Suprapubic skin (tissue), 4 donors: ENCODE data around the gene UNC93B1.

Experiments used
- CTCF ChIP-seq, 2 donors: fragments of 200-600 bp in 1 of 2; fragments of 450-650 bp in 1 of 2; sonication (generic) in 1 of 2; IDR thresholded peaks; one replicate each; pipeline ENCODE4 v1.5.1; 2016 to 2019; ENCODE audit warnings: antibody characterized with exemption in 2 of 2, mild to moderate bottlenecking in 1 of 2, moderate library complexity in 1 of 2
- EP300 ChIP-seq: sonication (generic); formaldehyde crosslinking; IDR thresholded peaks from one replicate; pipeline ENCODE4 v1.6.1; 2017; ENCODE audit warnings: antibody characterized with exemption
- POLR2A ChIP-seq, 2 donors: fragments of 450-650 bp; IDR thresholded peaks; one replicate each; pipeline ENCODE4 v1.6.1; 2017; ENCODE audit warnings: antibody characterized with exemption in 2 of 2, mild to moderate bottlenecking in 2 of 2, moderate library complexity in 2 of 2
- POLR2AphosphoS5 ChIP-seq, 3 donors: sonication (generic); formaldehyde crosslinking; IDR thresholded peaks; one replicate each; pipeline ENCODE4 v1.6.1; 2017; ENCODE audit warnings: antibody characterized with exemption in 3 of 3

DNA sequence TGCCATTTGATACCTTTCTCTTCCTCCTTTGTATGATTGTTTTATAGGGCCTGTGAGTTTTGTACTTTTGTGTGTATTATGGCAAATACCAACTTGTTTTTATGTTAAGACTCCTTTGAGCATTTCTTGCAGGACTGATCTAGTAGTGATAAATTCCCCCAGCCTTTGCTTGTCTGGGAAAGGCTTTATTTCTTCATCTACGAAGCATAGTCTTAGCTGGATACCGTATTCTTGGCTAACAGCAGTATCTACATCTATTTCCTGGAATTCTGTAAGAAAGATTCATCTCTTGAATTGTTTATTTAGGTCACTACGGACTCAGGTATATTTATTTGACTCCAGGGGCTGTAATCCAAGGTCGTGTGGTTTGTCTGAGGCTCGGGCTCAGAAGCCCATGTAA is 20.6 kb upstream of the UNC93B1 start:
- TF ChIP-seq CTCF (IDR thresholded peaks at IDR 0.05): no peak
- TF ChIP-seq POLR2A (IDR thresholded peaks at IDR 0.05): no peak
- no peak for TF ChIP-seq EP300
- TF ChIP-seq POLR2AphosphoS5 (IDR thresholded peaks at IDR 0.05): no peak
